Epithelial cell of esophagus (primary cell): ENCODE measurements around the gene TLK1.

Experiments used
- DNase-seq: peaks from one replicate; pipeline ENCODE4 v3.0.0; 2010; ENCODE audit warnings: low read depth
- H3K4me3 ChIP-seq: 2 replicates; pipeline ENCODE4 v1.5.1; 2011; ENCODE audit warnings: mild to moderate bottlenecking, low read length, control low read depth
- TF ChIP-seq, protein P1 (sequence below): IDR thresholded peaks from 2 replicates; pipeline ENCODE4 v1.5.1; 2011; ENCODE audit warnings: low read depth, mild to moderate bottlenecking, low read length, control low read depth, inconsistent platforms; ENCODE audit not compliant: insufficient read depth; ENCODE audit errors: missing control alignments

The TLK1 gene

DNA sequence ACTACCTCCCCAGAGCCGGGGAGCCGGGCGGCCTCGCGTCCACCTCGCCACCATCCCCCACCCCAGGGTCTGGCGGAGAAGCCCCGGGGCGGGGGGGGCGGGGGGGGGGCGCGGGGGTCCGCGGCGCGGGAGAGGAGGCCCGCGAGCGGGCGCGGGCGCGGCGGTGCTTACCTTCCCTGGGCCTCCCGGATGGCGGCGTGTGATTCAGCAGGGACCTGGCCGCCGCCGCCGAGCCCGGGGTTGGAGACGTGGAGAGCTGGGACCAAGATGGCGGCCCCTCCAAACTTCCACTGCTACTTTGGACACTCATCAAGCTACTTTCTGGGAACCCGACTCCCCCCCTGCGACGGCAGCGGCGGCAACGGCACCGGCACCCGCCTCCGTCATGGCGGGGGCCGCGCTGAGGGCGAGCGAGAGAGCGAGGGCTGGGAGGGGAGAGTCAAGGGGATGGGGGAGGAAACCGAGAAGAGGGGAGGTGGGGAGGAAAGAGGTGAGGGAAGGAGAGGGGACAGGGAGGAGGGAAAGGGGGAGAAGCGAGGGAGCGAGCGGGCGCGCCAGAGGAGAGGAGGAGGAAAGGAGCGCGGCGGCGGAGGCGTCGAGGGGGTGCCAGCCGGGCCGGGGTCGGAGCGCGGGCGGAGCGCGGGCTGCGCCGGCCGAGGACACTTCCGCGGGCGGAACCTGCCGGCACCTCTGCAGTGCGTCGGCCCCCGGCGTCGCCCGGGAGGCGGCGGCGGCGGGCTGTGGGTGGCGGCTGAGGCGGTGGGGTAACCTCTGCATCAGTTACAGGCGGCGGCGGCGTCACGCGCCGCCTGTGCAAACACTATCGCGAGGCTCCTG, at the start of gene TLK1:
TLK1 (minus strand) TSS at position 775 of the 837 bp plus-strand sequence; CDS start at position 310, 465 bp downstream.
- TF ChIP-seq, protein P1, sequence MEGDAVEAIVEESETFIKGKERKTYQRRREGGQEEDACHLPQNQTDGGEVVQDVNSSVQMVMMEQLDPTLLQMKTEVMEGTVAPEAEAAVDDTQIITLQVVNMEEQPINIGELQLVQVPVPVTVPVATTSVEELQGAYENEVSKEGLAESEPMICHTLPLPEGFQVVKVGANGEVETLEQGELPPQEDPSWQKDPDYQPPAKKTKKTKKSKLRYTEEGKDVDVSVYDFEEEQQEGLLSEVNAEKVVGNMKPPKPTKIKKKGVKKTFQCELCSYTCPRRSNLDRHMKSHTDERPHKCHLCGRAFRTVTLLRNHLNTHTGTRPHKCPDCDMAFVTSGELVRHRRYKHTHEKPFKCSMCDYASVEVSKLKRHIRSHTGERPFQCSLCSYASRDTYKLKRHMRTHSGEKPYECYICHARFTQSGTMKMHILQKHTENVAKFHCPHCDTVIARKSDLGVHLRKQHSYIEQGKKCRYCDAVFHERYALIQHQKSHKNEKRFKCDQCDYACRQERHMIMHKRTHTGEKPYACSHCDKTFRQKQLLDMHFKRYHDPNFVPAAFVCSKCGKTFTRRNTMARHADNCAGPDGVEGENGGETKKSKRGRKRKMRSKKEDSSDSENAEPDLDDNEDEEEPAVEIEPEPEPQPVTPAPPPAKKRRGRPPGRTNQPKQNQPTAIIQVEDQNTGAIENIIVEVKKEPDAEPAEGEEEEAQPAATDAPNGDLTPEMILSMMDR = no peak
- peak within 1 kb of the TSS; percentile 86 for H3K4me3 ChIP-seq
- DNase-seq = peak; percentile 84

DNA sequence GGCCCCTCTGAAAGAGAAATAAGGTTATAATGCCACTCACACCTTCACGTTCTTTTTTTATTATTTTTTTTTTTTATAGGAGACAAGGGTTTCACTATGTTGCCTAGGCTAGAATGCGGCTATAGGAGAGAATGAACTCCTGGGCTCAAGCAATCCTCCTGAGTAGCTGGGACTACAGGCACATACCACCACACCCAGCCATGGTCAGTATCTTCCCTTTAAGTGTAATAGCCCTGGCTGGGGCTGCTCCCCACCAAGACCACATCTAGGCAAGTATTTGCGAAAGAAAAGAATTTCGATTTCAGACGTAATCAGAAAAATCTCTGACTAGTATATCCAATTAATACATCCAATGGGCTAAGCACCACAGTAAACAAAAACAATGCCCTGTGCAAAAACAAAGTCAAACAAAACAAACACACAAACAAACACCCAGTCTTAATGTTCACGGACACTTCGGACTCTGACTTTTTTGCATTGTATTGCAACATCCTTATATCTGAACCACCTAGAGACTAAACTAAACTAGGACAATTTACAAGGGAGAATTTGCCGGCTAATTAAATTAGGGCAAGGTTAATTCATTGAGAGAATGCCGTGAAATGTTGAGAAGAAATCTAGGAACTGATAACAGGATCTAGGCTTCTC, 49.6 kb upstream of the TLK1 start:
- TF ChIP-seq, protein P1 = no peak
- no peak for DNase-seq
- no peak overlapping the region for H3K4me3 ChIP-seq

DNA sequence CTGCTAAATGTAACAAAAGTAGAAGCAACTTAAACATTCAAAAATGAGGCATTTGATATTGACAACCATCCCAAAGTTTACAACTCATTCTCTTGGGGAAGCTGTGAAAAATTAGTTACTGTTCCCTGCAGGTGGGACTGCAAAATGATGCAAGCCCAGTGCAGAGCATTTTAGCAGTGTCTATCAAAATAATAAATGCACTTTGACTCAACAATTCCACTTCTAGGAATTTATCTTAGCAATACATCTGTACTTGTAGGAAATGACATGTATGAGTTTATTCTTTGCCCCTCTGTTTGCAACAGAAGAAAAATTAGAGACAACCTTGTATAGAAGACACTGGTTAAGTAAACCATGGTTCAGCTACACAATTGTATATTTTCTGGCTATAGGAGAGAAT, 48.0 kb upstream of the TLK1 start:
- TF ChIP-seq, protein P1 = no peak
- no peak for DNase-seq

DNA sequence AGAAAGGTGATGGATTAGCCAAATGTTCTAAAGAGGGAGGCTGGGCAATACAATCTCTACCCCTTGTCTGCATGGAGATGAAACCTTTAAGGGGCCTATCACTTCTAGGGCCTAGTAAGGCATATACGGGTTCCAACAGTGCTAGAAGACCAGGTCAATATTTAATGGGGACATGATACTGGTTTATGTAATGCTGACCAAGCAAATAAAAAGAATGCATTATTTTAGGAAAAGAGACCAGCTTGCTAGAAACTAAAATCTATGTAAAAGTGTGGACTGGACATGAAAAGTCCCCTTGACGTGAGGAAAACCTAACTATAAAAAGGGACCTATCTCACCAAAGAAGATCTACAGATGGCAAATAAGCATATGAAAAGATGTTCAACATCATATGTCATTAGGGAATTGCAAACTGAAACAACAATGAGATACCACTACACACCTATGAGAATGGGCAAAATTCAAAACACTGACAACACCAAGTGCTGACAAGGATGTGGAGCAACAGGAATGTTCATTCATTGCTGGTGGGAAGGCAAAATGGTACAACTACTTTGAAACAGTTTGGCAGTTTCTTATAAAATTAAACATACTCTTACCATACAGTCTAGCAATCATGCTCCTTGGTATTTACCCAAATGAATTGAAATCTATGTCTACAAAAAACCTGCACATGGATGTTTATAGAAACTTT, 45.9 kb upstream of the TLK1 start:
- TF ChIP-seq, protein P1 = no peak
- DNase-seq = no peak
- no peak overlapping the region for H3K4me3 ChIP-seq

More for the DNA sequence above, 48.0 kb upstream of the TLK1 start:
- H3K4me3 ChIP-seq = no peak overlapping the region

DNA sequence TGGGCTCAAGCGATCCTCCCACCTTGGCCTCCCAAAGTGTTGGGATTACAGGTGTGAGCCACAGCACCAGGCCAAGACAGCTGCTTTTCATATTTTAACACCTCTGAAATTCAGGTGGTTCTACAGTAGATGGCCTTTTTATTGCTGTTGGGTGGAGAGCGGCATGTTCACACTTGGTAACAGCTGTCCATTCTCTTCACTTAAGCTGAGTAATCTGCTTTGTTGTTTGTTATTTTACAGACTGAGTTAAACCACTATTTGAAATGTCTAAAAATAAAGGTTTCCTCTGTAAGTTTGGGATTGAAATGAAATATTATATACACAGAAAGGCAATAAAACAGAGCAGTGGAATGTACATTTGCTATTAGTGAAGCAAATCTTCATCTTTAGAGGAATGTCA, 44.9 kb upstream of the TLK1 start:
- no peak for DNase-seq
- no peak overlapping the region for H3K4me3 ChIP-seq

DNA sequence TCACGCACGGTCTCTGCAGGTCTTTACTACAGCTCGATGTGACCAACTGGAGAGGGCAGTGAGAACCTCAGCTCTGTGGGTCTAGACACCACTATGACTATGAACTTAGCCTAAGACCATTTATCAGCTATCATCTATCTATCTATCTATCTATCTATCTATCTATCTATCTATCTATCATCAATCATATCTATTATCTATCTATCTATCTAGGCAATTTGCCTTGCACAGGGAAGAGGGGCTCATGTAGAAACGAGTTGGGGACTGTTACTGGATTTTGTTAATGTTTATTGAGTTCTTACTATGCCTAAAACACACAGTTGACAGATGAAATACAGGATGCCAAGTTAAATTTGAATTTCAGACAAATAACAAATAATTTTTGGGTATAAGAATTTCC, 41.1 kb upstream of the TLK1 start:
- TF ChIP-seq, protein P1 = no peak
- no peak for DNase-seq
- no peak overlapping the region for H3K4me3 ChIP-seq

More for the DNA sequence above, 44.9 kb upstream of the TLK1 start:
- TF ChIP-seq, protein P1 = no peak
